GM21786 (cell line): ENCODE results near the gene FHIT.

Experiments used
- ATAC-seq: cut with Tn5 transposase; IDR thresholded peaks from one replicate; pipeline ENCODE4 v1.9.1; 2021; ENCODE audit not compliant: unreplicated experiment

The FHIT gene

GRCh38 chr3:59930170-59930569 is 1321.1 kb downstream of the FHIT start:
- ATAC-seq: no peak

DNA sequence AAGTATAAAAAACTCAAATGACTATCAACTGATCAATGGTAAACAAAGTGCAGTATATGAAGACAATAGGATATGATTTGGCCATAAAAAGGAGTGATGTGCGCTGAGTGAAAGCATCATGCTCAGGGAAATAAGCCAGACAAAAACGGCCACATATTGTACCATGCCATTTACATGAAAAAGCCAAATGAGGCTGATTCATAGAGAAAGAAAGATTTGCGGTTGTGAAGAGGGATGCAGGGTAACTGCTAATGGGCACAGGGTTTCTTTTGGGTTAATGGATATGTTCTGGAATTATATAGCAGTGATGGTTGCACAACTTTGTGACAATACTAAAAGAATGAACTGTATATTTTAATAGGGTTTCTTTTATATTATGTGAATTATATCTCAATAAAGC is 1324.2 kb downstream of the FHIT start:
- ATAC-seq: no peak

DNA sequence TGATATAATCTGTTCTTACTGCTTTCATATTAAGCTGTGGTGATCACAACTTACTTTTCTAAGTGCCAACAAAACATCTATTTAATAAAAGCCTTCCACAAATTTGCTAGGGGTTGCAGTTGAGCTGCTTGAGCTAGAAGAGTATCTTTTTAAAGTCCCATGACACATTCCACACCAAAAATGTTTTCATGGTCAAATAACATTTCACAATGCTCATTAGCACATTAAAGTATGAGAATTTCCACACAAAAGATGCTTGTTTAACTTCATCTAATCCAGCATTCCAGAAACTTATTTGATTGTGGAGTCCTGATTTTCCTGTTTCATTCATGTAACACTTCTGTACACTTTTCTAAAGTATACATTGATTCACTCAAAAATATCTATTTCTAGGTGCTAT is 1325.3 kb downstream of the FHIT start:
- ATAC-seq: no peak

- no peak for ATAC-seq
Measured at GRCh38 chr3:59922192-59922591, 1329.1 kb downstream of the FHIT start.

DNA sequence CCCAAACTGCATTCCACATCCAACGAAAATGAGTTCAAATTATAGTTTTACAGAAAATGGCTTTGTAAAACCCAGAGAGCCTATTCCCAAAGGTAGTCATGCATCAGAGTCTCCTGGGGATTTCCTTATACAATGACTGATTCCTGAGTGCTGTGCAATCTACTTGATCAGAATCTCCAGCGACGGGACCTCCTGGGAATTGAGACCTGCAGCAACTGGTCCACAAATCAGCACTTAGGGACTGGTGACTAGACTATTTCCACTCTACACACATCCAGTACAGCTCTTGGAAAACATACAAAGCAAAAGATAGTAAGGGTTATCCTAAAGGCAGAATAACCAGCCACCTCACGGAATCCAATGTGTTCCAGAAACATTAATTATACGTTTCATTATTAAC is 1330.4 kb downstream of the FHIT start:
- no peak for ATAC-seq

DNA sequence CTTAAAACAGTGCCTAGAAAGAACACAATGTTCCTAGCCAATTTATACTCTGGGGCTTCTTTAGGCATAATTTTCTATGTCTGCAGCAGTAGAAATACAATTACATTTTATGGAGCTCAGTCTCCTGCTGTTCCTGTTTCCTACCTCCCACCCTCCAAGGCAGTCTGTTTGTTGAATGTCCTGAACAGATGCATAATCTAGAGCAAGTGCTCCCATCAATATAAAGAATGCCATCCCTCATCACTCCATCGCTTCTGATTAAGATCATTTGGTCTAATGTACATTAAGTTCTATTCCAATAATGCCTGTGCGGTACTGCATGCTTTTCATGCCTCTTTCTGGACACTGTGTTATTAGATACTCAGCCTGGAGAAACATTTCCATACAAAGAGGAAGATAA is 1331.7 kb downstream of the FHIT start:
- no peak for ATAC-seq

DNA sequence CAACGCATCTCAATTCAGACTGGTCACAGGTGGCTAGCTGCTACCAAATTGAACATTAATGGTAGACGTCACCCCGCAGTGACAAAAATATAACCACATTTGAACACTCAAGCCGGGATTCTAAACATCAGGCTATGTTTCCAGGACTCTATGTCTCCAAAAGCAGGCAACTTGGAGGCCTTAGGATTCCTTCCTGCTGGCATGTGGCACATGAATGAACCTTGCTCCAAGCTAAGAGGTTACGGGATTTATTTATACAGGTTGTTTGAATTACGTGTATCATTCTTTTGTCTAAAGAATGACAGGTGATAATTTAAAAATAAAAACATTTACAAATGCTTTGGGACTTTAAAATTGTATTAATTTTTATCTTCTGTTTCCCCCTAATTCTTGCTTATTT is 1337.0 kb downstream of the FHIT start:
- ATAC-seq: no peak

- no peak for ATAC-seq
Measured at GRCh38 chr3:59913645-59914044, 1337.6 kb downstream of the FHIT start.

GRCh38 chr3:59908701-59909100 is 1342.6 kb downstream of the FHIT start:
- no peak for ATAC-seq

DNA sequence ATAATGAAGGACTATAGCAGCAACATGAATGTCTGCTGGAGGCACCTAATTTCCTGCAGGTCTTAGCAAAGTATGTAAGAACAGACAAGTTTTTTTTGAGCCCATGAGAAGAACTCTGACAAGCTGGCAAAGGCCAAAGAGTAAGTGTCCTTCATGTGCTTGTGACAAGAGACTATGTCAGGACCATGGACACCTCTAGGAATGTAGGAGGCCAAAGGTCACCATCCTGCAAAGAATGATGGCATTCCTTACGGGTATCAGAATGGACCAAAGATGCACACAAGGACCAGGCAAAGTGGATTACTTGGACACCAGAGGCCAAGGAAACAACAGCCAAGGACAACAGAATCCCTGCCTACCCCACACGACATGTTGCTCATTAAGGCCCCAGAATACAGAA is 1343.0 kb downstream of the FHIT start:
- no peak for ATAC-seq

- ATAC-seq: no peak
Measured at GRCh38 chr3:59904296-59904695, 1347.0 kb downstream of the FHIT start.

GRCh38 chr3:59899061-59899460 is 1352.2 kb downstream of the FHIT start:
- no peak for ATAC-seq

- ATAC-seq: no peak
Measured at GRCh38 chr3:59895972-59896371, 1355.3 kb downstream of the FHIT start.

DNA sequence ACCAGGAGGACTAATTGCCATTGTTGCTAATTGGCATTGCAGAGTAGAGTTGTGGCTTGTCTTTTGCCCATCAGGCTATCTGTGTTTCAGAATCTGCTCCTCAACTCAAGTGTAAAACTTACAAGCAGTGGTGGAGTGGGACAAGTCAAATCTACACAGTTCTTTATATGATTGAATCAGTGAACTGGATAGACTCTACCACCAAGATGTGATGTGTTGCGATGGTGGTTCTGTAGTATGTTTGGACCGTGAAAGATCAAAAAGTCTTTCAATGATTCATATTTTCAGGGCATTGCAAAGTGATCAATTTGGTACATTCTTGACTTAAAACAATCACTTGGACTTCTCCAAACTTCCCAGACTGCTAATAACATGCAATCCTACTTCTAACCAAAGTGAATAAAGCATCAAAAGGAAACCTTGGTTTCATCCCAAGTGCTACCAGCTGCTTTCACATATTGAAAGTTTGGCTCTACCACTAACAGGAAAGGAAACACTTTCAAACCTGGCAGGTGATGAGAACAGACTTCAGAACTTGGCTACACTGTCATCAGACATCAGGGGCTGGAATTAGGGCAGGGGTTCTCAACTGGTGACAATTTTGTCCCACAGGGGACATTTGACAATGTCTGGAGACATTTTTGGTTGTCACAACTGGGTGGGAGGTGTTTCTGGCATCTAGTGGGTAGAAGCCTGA is 1356.7 kb downstream of the FHIT start:
- no peak for ATAC-seq

- ATAC-seq: no peak
Measured at GRCh38 chr3:59890639-59891038, 1360.6 kb downstream of the FHIT start.

DNA sequence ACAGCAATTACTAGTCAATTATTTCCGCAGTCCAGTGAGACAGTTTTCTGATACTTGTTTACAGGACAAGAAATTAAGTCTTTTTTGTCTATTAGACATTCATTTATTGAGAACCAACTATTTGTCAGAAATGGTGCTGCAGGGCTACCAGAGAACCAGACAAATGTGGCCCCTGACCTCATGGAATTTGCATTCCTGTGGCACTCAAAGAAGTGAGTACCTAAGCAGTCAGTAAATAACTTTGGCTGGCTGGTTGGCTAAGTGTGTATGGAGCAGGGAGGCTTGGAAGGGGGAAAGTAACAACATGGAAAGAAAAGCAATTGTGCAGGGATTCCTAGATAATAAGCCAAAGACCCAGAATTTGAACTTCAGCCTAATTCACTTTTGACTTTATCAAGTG is 1364.5 kb downstream of the FHIT start:
- no peak for ATAC-seq

GRCh38 chr3:59885899-59886400 is 1365.3 kb downstream of the FHIT start:
- no peak for ATAC-seq

GRCh38 chr3:59885101-59885500 is 1366.2 kb downstream of the FHIT start:
- no peak for ATAC-seq

DNA sequence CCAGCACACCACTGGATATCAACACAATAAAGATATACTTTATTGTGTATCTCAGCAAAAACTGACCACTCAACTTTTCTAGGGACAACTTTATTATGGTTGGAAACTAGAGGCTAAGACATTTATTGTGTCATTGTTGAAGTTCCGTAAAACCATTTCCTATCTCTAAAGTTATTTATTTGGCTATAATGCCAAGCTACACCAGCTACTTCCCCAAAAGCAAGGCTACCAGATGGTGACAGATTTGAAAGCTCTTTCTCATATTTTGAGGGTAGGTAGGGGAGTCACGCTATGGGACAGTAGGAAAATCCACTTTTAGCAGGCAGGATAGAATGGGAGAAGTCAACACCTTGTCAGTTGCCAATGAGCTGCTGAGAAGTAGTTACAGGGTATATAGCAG is 1366.8 kb downstream of the FHIT start:
- no peak for ATAC-seq

- no peak for ATAC-seq
Measured at GRCh38 chr3:59882746-59883145, 1368.5 kb downstream of the FHIT start.

DNA sequence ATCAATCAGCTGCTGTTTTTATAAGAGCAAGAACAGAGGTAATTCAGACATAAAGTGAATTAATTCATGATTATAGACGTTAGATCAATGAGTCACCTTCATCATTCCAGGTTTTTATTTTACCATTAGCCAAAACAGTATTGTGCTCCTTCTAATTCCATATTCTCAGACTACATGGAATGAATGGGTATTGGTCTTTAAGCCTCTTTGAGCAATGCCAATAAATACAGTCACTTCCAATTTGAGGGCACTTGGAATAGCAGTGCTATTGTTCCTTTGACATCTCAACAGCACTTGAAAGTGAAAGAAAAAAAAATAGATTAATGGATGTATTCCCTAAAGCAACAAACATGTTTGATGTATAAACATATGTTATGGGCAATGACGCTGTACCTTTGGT is 1370.5 kb downstream of the FHIT start:
- ATAC-seq: no peak

- no peak for ATAC-seq
Measured at GRCh38 chr3:59879031-59879581, 1372.1 kb downstream of the FHIT start.

DNA sequence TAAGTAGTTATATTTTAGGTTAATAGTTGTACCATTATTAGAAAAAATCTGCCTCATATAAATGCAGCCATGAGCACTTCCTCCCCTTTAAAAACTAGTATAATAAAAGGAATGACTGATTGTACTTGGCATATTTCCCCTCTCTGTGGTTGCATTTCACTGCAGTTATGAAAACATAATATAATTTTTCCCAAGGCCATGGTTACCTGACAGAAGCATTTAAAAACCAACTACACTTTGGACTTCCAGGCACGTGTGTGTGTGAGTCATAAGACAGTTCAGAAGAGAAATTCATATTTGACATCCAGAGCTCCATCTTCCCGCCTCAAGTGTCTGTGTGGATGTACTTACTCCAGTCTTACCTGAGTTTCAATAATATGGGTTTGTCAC is 1373.2 kb downstream of the FHIT start:
- no peak for ATAC-seq
